SK-N-SH treated with all-trans-retinoic acid at 6 μM for 48 hours (cell line): Measurements from ENCODE around the gene CEMIP2.
"Not testable (repeated sequence)": the region's sequence is repeated elsewhere in the genome, so short reads cannot be mapped to it uniquely, and the experiment has no call there.

ENCODE experiments used
- ATAC-seq: fragments of 200-7000 bp; cut with Tn5 transposase; 3 replicates; pipeline ENCODE4 v1.9.1; 2020; ENCODE audit warnings: mild to moderate bottlenecking, moderate library complexity
- ARNTL ChIP-seq: fragments of 450-650 bp; formaldehyde crosslinking; IDR thresholded peaks from 2 replicates; pipeline ENCODE4 v1.5.0; 2020; ENCODE audit warnings: low read depth, mild to moderate bottlenecking, moderate library complexity, borderline replicate concordance
- BACH2 ChIP-seq: fragments of 250-450 bp; sonication (Bioruptor Pico); IDR thresholded peaks from 2 replicates; pipeline ENCODE4 v1.9.0; 2021; ENCODE audit warnings: mild to moderate bottlenecking, borderline replicate concordance
- CREB5 ChIP-seq: fragments of 250-450 bp; sonication (Bioruptor Pico); IDR thresholded peaks from 2 replicates; pipeline ENCODE4 v1.5.1; 2020; ENCODE audit warnings: low read depth, mild to moderate bottlenecking, moderate library complexity
- CSDC2 ChIP-seq: fragments of 250-450 bp; sonication (Bioruptor Pico); IDR thresholded peaks from 2 replicates; pipeline ENCODE4 v1.5.0; 2020; ENCODE audit warnings: mild to moderate bottlenecking, moderate library complexity
- CSRNP3 ChIP-seq: fragments of 250-450 bp; sonication (Bioruptor Pico); IDR thresholded peaks from 2 replicates; pipeline ENCODE4 v1.5.1; 2021; ENCODE audit warnings: mild to moderate bottlenecking, moderate library complexity
- GLIS3 ChIP-seq: fragments of 250-450 bp; sonication (Bioruptor Pico); IDR thresholded peaks from 2 replicates; pipeline ENCODE4 v1.5.0; 2020; ENCODE audit warnings: mild to moderate bottlenecking, moderate library complexity
- ISL1 ChIP-seq: fragments of 250-450 bp; sonication (Bioruptor Pico); IDR thresholded peaks from 2 replicates; pipeline ENCODE4 v2.1.2; 2022; ENCODE audit warnings: mild to moderate bottlenecking, moderate library complexity
- OSR1 ChIP-seq: fragments of 250-450 bp; sonication (Bioruptor Pico); IDR thresholded peaks from 2 replicates; pipeline ENCODE4 v1.8.0; 2022; ENCODE audit warnings: moderate library complexity, mild to moderate bottlenecking, inconsistent platforms
- PATZ1 ChIP-seq: fragments of 250-450 bp; sonication (Bioruptor Pico); IDR thresholded peaks from 2 replicates; pipeline ENCODE4 v1.8.0; 2020; ENCODE audit warnings: mild to moderate bottlenecking, moderate library complexity, borderline replicate concordance
- PPARA ChIP-seq: fragments of 250-450 bp; sonication (Bioruptor Pico); IDR thresholded peaks from 2 replicates; pipeline ENCODE4 v1.5.0; 2020; ENCODE audit warnings: mild to moderate bottlenecking, borderline replicate concordance
- RARB ChIP-seq: fragments of 250-450 bp; sonication (Bioruptor Pico); IDR thresholded peaks from 2 replicates; pipeline ENCODE4 v1.8.0; 2021; ENCODE audit warnings: mild to moderate bottlenecking, moderate library complexity
- SNAI2 ChIP-seq: fragments of 250-450 bp; sonication (Bioruptor Pico); IDR thresholded peaks from 2 replicates; pipeline ENCODE4 v1.5.0; 2020; ENCODE audit warnings: mild to moderate bottlenecking, moderate library complexity
- TCF4 ChIP-seq: fragments of 250-450 bp; sonication (Bioruptor Pico); IDR thresholded peaks from 2 replicates; pipeline ENCODE4 v1.8.0; 2021; ENCODE audit warnings: mild to moderate bottlenecking, moderate library complexity, borderline replicate concordance
- TOX ChIP-seq: fragments of 250-450 bp; sonication (Bioruptor Pico); IDR thresholded peaks from 2 replicates; pipeline ENCODE4 v1.8.0; 2021; ENCODE audit warnings: mild to moderate bottlenecking, moderate library complexity, borderline replicate concordance
- TSHZ2 ChIP-seq: fragments of 250-450 bp; sonication (Bioruptor Pico); IDR thresholded peaks from 2 replicates; pipeline ENCODE4 v1.5.0; 2020; ENCODE audit warnings: mild to moderate bottlenecking, moderate library complexity
- ZFP3 ChIP-seq: fragments of 250-450 bp; sonication (Bioruptor Pico); IDR thresholded peaks from 2 replicates; pipeline ENCODE4 v1.5.0; 2020; ENCODE audit warnings: mild to moderate bottlenecking, moderate library complexity
- ZFP30 ChIP-seq: fragments of 450-650 bp; formaldehyde crosslinking; IDR thresholded peaks from 2 replicates; pipeline ENCODE4 v1.5.0; 2022; ENCODE audit warnings: mild to moderate bottlenecking, moderate library complexity
- ZNF565 ChIP-seq: fragments of 450-650 bp; formaldehyde crosslinking; conservative IDR thresholded peaks from 2 replicates; pipeline ENCODE4 v1.5.0; 2020; ENCODE audit warnings: low read depth, mild to moderate bottlenecking, moderate library complexity
- ZNF70 ChIP-seq: fragments of 450-650 bp; formaldehyde crosslinking; IDR thresholded peaks from 2 replicates; pipeline ENCODE4 v1.5.0; 2020; ENCODE audit warnings: mild to moderate bottlenecking, moderate library complexity
- ZNF8 ChIP-seq: fragments of 450-650 bp; formaldehyde crosslinking; IDR thresholded peaks from 2 replicates; pipeline ENCODE4 v1.5.0; 2020; ENCODE audit warnings: mild to moderate bottlenecking, moderate library complexity

CEMIP2 gene

GRCh38 chr9:71693607-71694006, 74.7 kb downstream of the CEMIP2 start:
- ATAC-seq = no peak
- TF ChIP-seq ZNF70 (no peak), BACH2 (CRISPR knock-in tag) (no peak), ZFP30 (no peak), RARB (CRISPR knock-in tag) (no peak)

- no peak for ATAC-seq
- no peak for TF ChIP-seq CSRNP3 (CRISPR knock-in tag)
- no peak for TF ChIP-seq SNAI2 (CRISPR knock-in tag)
- no peak for TF ChIP-seq ZNF70
- TF ChIP-seq GLIS3 = no peak
- no peak for TF ChIP-seq ZNF565 (CRISPR knock-in tag)
- TF ChIP-seq PATZ1 (CRISPR knock-in tag) = no peak
- no peak for TF ChIP-seq TOX (CRISPR knock-in tag)
- no peak for TF ChIP-seq ISL1 (CRISPR knock-in tag)
- TF ChIP-seq PPARA (CRISPR knock-in tag) = no peak
- no peak for TF ChIP-seq ARNTL (CRISPR knock-in tag)
- no peak for TF ChIP-seq ZNF8 (CRISPR knock-in tag)
- TF ChIP-seq ZFP3 (CRISPR knock-in tag) = no peak
- TF ChIP-seq RARB (CRISPR knock-in tag) = no peak
- TF ChIP-seq OSR1 = no peak
- no peak for TF ChIP-seq CREB5
- TF ChIP-seq CSDC2 (CRISPR knock-in tag) = no peak
- TF ChIP-seq TCF4 = no peak
- no peak for TF ChIP-seq TSHZ2 (CRISPR knock-in tag)
- no peak for TF ChIP-seq ZFP30
Measured at GRCh38 chr9:71692337-71692736, 76.0 kb downstream of the CEMIP2 start.

- not testable (repeated sequence) for ATAC-seq
Measured at GRCh38 chr9:71691576-71691975, 76.7 kb downstream of the CEMIP2 start.

GRCh38 chr9:71690689-71691435, 77.5 kb downstream of the CEMIP2 start:
- no peak for TF ChIP-seq TSHZ2 (CRISPR knock-in tag)
- no peak for ATAC-seq
